Measurements from ENCODE around the gene MAP3K14.

DNA sequence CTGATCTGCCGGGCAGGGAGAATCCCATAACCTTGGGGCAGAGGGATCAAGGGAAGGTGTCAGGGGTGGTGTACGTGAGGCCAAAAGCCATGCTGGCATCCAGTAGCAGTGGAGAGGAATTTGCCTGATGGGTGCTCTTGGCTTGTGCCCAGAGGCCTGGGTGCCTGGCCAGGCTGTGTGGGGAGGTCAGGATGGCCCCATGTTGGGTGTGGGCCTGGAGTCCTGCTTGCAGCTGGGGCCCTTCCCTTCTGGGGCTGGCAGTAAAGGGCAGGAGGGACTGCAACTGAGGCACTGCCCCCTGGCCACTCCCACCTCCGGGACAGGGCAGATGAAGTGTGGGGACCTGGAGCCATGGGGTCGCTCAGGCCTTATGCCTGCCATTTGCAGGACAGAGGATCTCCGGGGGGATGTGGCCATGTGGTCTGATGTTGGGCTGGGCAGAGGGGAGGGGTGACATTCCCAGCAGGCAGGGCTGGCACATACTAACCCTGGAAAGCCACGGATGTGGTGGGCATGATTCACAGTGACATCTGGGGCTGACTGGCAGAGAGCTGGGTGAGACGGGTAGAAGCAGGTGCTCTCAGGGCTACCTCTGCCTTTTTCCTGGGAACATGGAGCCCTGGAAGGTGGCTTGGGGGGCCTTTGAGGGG, 91.6 kb downstream of the MAP3K14 start:
- TF ChIP-seq, protein P1, sequence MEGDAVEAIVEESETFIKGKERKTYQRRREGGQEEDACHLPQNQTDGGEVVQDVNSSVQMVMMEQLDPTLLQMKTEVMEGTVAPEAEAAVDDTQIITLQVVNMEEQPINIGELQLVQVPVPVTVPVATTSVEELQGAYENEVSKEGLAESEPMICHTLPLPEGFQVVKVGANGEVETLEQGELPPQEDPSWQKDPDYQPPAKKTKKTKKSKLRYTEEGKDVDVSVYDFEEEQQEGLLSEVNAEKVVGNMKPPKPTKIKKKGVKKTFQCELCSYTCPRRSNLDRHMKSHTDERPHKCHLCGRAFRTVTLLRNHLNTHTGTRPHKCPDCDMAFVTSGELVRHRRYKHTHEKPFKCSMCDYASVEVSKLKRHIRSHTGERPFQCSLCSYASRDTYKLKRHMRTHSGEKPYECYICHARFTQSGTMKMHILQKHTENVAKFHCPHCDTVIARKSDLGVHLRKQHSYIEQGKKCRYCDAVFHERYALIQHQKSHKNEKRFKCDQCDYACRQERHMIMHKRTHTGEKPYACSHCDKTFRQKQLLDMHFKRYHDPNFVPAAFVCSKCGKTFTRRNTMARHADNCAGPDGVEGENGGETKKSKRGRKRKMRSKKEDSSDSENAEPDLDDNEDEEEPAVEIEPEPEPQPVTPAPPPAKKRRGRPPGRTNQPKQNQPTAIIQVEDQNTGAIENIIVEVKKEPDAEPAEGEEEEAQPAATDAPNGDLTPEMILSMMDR (IDR thresholded peaks at IDR 0.05; ENCODE audit: low read depth, low read length, missing input control), result no peak
- TF ChIP-seq, protein P2, sequence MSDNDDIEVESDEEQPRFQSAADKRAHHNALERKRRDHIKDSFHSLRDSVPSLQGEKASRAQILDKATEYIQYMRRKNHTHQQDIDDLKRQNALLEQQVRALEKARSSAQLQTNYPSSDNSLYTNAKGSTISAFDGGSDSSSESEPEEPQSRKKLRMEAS (IDR thresholded peaks at IDR 0.05), result no peak
- TF ChIP-seq SP1 (IDR thresholded peaks at IDR 0.05), result no peak
- TF ChIP-seq, protein P3, sequence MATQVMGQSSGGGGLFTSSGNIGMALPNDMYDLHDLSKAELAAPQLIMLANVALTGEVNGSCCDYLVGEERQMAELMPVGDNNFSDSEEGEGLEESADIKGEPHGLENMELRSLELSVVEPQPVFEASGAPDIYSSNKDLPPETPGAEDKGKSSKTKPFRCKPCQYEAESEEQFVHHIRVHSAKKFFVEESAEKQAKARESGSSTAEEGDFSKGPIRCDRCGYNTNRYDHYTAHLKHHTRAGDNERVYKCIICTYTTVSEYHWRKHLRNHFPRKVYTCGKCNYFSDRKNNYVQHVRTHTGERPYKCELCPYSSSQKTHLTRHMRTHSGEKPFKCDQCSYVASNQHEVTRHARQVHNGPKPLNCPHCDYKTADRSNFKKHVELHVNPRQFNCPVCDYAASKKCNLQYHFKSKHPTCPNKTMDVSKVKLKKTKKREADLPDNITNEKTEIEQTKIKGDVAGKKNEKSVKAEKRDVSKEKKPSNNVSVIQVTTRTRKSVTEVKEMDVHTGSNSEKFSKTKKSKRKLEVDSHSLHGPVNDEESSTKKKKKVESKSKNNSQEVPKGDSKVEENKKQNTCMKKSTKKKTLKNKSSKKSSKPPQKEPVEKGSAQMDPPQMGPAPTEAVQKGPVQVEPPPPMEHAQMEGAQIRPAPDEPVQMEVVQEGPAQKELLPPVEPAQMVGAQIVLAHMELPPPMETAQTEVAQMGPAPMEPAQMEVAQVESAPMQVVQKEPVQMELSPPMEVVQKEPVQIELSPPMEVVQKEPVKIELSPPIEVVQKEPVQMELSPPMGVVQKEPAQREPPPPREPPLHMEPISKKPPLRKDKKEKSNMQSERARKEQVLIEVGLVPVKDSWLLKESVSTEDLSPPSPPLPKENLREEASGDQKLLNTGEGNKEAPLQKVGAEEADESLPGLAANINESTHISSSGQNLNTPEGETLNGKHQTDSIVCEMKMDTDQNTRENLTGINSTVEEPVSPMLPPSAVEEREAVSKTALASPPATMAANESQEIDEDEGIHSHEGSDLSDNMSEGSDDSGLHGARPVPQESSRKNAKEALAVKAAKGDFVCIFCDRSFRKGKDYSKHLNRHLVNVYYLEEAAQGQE (IDR thresholded peaks at IDR 0.05), result no peak
- no peak for TF ChIP-seq TAF1 (conservative IDR thresholded peaks at IDR 0.05)
- TF ChIP-seq, protein P4, sequence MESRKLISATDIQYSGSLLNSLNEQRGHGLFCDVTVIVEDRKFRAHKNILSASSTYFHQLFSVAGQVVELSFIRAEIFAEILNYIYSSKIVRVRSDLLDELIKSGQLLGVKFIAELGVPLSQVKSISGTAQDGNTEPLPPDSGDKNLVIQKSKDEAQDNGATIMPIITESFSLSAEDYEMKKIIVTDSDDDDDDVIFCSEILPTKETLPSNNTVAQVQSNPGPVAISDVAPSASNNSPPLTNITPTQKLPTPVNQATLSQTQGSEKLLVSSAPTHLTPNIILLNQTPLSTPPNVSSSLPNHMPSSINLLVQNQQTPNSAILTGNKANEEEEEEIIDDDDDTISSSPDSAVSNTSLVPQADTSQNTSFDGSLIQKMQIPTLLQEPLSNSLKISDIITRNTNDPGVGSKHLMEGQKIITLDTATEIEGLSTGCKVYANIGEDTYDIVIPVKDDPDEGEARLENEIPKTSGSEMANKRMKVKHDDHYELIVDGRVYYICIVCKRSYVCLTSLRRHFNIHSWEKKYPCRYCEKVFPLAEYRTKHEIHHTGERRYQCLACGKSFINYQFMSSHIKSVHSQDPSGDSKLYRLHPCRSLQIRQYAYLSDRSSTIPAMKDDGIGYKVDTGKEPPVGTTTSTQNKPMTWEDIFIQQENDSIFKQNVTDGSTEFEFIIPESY (IDR thresholded peaks at IDR 0.05), result no peak
- TF ChIP-seq, protein P5, sequence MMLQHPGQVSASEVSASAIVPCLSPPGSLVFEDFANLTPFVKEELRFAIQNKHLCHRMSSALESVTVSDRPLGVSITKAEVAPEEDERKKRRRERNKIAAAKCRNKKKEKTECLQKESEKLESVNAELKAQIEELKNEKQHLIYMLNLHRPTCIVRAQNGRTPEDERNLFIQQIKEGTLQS (IDR thresholded peaks at IDR 0.05), result no peak
- TF ChIP-seq YY1 (IDR thresholded peaks at IDR 0.05), result no peak
- no peak for TF ChIP-seq GABPA (IDR thresholded peaks at IDR 0.05 in 1 of 2, conservative IDR thresholded peaks at IDR 0.05 in 1 of 2)

All from liver (tissue), 3 donors.